Head of caudate nucleus (tissue), 42 donors: Measurements from ENCODE around the gene SLC25A38.

Experiments used
- DNase-seq, 42 donors: peaks; one replicate each; pipeline versions ENCODE4 v3.0.0 to v3.0.0-alpha.2; 2020 to 2021; ENCODE audit warnings: mixed read lengths in 7 of 42
- intact Hi-C: fragments of 100-400 bp; cut with DNase I; formaldehyde crosslinking; loops from one replicate; pipeline ENCODE4 v1.15.0; 2022

The SLC25A38 gene

DNA sequence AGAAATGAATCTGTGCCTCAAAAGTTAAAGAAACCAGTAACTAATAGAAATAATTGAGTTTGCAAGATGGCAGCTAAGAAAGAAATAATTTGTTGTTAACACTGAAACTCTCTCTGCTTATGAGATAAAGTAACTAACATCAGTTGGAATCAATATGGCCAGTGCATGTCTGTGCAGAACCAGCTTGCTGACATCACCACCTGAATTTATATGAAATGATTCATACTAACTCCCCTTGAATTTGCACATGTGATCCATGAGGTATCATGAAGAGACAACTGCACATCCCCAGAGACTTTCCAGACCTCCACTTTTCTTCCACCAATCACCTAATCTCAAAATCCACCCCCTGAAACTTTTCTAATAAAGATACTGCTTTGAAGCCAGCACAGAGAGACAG, 10.3 kb upstream of the SLC25A38 start:
- DNase-seq, result no peak
- intact Hi-C loops, result no loop called here

DNA sequence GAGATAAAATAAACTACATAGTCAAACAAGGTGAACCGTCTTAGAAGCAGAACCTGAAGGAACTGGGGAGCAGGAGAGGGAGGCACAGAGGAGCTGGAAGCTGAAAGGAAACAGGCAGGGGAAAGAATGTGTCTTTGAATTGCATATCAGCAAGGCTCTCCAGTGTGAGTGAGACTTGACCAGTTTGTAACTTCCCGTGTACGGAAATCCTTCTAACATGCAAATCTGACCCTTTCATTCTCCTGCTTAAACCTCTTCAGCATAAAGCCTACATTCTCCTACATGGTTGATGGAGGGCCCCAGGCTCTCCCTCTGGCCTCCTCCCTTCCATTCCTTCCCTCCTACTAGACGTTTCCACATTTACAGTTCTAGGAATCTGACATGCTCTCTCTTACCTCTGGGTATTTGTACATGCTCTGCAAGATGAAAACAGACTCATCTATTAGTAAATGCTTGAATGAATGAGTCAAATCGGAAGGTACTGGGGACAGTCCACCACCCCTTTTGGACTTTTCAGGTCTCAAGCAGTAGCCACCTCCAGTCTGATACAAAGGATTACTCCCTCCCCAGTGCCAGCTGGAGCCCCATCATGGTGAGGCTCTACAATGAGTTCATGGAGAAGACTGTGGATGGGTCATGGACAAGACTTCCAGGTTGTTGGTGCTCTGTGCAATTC, 6.1 kb upstream of the SLC25A38 start:
- intact Hi-C loops, result no loop called here

DNA sequence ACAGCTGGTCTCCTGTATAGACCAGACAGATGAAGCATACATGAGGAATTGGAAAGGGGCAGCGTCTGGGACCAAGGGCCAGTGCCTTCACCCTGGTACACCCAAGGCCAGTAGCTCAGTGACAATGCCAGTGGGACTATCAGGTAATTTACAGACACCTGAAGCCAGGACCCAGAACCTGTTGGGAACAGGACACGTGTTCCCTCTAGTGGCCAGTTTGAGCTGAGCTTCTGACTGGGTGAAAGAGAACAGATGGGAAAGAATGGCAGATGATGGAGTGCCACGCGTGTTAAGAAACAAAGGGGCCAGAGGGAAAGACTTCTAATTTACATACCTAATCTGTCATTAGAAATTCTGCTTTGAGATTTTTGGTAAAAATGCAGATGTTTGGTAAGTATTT, 5.1 kb upstream of the SLC25A38 start:
- peak in 29 of 42 donors; percentile 6 to 78 (median 24) for DNase-seq
- intact Hi-C loops, result no loop called here

More for the DNA sequence above, 6.1 kb upstream of the SLC25A38 start:
- DNase-seq, result no peak

DNA sequence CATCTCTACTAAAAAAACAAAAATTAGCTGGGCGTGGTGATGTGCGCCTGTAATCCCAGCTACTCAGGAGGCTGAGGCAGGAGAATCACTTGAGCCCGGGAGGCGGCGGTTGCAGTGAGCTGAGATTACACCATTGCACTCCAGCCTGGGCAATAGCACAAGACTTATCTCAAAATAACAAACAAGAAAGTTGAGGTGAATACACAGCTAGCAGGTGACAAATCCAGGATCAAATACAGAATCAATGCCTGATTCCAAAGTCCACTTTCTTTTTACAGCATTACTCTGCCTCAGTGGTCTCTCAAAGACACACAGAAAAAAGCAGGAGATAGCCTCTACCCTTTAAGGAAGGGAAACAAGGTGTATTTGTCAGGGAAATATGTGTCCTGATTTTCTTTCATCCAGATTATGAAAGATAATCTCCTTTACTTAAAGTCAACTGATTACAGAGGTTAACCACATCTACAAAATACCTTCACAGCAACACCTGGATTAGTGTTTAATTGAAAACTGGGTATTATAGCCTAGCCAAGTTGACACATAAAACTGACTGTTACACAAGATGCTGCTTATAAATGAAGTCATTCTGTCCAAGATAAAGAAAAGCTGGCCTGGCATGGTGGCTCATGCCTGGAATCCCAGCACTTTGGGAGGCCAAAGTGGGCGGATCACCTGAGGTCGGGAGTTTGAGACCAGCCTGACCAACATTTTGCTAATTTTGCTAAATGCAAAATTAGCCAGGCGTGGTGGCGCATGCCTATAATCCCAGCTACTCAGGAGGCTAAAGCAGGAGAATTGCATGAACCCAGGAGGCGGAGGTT, 4.0 kb upstream of the SLC25A38 start:
- DNase-seq, result no peak
- intact Hi-C loops, result no loop called here

DNA sequence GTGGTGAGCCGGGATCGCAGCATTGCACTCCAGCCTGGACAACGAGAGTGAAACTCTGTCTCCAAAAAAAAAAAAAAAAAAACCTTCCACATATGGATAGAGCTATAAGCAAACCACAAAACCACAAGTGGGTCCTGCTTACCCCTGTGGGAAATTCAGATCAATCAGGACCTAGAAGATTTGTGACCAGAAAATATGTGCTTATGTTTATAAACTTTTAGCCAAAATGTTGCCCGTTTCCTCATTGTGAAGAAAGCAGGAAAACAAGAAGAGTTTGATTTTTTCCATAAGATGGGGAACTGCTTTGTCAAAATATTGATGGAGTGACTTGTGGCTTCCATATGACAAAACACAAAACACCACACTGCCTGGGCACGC, 3.4 kb upstream of the SLC25A38 start:
- DNase-seq, result no peak
- intact Hi-C loops, result no loop called here

DNA sequence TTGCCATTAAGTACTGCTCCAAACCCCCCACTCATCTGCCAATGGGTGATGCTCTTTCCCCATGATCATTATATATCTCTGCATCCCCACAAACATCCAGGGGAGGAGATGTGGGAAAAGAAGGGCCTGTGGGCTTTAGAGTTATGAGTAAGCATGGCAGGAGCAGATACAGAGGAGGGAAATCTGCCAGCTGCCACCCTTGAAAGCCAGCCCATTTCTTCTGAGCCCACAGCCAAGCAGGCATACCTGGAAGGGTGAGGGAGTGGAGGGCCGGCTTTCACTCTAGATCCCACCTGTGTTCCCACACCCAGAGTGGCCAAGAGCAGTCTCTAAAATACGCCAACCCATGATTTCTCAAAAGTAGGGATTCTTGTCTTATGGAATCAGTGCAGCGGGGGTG, 1.7 kb upstream of the SLC25A38 start:
- intact Hi-C loops, result no loop called here
- peak in 1 of 42 donors; percentile 28 for DNase-seq

DNA sequence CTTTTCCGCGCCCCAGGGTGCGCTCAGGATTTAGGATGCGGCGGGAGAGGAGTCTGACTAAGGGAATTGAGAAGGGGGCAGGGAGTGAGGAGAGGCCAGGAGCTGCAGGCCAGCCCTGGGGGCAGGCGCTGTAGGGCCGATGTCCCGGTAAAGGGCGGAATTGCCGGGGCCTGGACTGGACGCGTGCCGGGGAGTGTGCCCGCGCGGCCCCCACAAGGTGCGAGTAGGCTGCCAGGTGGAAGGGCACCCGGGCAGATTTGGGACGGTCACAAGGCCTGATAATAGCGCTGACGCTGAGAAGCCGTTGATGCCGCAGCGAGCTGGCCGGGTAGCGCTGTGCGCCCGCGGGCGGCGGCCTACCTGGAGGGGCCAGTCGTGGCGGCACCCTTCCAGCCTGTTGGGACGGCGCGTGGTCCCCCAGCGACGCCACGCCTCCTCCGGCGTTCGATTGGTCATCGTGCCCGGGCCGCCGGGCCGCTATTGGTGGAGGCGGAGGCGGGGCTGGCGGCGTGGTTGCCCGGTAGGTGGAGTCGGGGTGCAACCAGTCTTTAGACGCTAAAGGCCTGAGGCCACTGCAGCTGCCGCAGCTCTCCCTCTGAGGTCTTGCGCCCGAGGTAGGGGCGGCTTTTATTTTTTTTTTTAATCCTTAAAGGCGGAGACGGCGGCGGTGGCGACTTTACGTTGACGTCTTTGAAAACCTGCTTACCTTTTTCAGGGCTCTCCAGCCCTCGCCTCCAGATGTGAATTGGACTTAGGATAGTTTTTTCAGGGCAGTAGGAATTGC, 903 bp downstream of the SLC25A38 start:
- intact Hi-C loops, result no loop called here
- peak; percentile 85 to 98 (median 96) for DNase-seq

DNA sequence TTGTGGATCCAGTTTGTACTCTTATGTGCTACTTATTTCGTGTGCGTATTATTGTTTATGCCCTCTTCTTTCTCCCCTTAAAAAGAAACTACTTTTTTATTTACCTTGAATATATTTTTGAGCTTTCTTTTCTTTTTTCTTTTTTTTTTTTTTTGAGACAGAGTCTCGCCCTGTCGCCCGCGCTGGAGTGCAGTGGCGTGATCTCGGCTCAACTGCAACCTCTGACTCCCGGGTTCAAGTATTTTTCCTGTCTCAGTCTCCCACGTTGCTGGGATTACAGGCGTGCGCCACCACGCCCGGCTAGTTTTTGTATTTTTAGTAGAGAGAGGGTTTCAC, 1.5 kb downstream of the SLC25A38 start:
- no peak for DNase-seq
- intact Hi-C loops, result no loop called here

DNA sequence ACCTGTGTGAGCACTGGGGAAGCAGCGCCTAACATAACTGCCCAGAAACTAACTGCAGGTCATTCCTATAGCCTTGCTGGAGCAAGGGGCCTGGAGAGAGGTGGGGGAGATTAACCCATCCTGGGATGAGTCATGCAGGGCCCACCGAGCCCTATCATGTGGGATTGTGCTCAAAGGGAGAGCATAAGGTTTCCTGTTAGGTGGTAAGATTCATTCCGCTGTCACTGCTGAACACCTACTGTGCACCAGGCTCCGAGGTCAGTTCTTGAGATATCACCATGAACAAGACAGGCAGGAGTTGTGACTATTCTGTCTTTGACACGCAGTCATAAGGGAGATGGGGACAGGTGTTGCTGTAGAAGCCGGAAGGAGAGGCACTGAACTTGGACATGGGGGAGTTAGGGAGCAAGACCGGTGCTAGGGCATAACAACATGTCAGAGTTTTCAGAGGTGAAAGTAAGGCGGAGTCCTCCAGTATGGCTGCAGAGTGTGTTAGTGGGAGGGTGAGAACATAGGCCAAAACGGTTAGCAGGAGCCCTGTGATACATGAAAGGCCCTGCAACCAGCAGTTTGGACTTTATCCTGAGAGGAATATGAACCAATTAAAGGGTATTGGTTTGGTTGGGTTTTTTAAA, 2.4 kb downstream of the SLC25A38 start:
- DNase-seq, result no peak
- intact Hi-C loops, result no loop called here

DNA sequence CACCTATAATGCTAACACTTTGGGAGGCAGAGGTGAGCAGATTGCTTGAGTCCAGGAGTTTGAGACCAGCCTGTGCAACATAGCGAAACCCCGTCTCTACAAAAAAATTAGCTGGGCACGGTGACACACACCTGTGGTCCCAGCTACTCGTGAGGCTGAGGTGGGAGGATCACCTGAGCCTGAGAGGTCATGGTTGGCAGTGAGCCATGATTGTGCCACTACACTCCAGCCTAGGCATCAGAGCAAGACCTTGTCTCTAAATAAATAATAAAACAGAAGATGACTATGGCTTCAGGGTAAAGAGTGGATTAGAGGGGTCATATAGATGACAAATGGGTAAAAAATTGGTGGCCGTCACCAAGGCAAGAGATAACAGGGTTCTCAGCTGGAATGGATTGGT, 3.1 kb downstream of the SLC25A38 start:
- intact Hi-C loops, result no loop called here
- no peak for DNase-seq

DNA sequence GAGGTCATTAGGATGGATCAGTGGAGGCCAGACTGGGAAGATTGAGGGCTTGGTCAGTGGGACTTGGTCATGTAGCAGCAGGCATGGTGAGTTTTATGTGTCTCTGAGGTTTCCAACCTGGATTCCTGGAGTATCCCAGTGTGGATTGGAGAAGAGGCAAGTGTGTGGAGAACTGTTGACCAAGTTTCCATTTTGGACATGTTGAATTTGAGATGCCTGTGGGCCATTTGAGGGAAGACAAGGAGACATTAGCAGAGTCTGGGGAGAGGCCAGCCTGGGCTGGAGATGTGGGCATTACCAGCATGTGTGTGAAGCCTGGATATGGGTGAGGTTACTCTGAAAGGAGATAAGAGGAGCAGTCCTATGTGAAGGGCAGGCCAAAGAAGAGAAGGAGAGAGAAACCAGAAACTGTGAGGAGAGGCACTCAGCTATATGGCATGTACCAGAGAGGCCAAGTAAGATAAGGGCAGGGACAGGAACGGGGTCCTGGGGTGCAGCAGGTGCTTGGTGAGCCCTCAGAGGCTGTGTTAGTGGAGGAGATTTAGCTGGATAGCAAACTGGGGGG, 4.3 kb downstream of the SLC25A38 start:
- DNase-seq, result no peak
- intact Hi-C loops, result no loop called here

DNA sequence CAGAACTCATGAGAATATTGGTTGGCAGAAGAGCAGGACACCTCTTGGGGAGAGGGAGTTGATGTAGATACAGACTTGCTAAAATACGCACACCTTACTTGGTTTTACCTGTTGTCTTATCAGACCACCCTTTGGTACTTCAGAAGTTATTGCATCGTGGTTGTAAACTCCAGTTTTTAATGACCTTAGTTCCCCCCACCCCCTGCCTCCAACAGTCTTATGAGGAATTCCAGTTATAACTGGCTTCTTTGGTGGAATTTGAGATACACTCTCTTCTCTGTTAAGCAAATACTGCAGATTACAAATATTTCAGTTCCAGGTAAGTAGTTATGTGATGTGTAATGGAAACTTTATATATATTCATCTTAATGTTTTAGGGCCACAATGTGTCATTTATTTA, 5.0 kb downstream of the SLC25A38 start:
- DNase-seq, result no peak
- intact Hi-C loops, result no loop called here

DNA sequence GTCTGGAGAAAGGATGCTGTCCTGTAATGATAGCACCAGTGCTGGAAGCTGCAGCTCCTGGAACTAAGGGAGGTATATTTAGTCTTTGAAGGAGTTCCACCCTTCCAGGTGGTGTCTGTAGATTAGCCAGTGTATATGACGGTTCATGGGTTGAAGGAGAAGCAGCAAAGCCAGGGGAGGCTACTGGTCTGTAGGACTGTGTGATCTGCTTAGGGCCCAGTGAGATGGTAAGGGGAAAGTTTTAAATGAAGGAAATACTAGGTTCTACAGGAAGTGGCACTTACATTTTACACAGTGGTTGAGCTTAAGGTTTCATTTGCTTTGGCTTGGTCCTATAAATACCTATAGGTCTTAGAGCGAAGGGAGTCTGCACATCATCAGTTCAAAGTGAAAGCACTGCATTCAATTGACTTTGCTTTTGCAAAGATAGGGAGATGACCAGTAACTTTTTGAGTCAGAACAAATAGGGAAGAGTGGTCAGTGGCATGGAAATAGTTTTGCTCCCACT, 5.6 kb downstream of the SLC25A38 start:
- intact Hi-C loops, result no loop called here

DNA sequence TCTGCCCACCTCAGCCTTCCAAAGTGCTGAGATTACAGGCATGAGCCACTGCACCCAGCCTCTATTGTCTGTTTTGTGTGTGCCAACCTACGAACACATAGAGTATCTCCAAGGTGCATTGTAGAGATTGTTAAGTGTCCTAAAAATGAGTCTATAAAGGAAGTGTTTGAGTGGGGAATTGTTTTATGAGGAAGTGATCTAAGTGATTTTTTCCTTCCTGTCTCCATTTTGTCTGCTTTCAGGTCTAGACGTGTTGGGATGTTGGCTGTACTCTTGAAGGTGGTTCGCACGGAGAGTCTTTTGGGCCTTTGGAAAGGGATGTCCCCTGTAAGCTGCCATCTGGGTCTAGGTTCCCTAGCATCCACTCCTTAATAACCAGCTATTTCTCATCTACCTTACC, 7.0 kb downstream of the SLC25A38 start:
- no peak for DNase-seq
- intact Hi-C loops, result no loop called here

More for the DNA sequence above, 5.6 kb downstream of the SLC25A38 start:
- no peak for DNase-seq

DNA sequence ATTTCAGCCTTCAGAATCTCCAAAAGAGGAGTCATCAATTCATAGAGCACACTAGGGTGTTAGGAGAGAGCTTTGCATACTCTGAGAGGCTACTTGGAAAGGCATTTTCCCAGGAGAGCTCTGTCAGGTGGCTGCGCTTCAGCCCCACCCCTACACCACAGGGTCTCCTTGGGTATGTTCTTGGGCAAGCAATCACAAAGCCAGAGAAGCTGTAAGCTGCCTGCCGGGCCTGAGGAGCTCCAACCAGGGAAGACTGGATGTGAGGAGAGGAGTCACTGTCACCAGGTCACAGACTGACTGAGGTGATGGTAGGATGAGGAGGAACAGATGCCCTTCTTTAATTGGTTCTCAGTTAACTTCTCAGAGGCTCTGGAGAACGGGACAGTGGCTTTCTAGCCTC, 13.5 kb downstream of the SLC25A38 start:
- intact Hi-C loops, result no loop called here
- no peak for DNase-seq

DNA sequence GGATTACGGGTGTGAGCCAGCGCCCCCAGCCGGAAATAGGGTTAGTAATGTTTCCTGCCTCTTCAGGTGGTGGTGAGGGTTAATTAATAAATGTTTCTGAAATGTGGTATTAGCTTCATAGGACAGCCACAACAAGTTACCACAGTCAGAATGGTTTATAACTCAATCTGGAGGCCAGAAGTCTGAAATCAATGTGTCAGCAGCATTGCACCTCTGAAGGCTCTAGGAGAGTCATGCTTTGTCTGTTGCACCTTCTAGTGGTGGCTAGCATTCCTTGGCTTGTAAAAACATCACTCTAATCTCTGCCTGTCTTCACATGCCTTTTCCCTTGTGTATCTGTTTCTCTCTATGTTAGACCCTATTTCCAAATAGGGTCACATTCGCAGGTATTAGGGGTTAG, 15.5 kb downstream of the SLC25A38 start:
- no peak for DNase-seq
- intact Hi-C loops, result no loop called here

DNA sequence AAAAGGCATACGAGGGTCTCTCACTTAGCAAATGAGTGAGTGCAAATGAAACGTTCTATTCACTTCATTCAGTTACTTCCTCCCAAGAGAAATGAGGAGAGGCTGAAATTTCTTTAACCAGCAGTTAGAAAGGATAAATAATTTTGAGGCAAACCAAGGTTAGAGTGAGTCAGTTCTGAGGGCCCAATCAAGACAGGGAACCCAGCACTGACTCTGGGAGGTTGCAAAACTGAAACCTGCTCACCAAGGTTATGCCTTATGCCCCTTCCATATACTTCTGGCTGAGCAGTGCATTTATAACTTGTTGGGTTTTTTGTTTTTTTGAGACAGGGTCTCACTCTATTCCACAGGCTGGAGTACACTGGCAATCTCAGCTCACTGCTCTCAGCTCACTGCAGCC, 18.8 kb downstream of the SLC25A38 start:
- intact Hi-C loops, result no loop called here

DNA sequence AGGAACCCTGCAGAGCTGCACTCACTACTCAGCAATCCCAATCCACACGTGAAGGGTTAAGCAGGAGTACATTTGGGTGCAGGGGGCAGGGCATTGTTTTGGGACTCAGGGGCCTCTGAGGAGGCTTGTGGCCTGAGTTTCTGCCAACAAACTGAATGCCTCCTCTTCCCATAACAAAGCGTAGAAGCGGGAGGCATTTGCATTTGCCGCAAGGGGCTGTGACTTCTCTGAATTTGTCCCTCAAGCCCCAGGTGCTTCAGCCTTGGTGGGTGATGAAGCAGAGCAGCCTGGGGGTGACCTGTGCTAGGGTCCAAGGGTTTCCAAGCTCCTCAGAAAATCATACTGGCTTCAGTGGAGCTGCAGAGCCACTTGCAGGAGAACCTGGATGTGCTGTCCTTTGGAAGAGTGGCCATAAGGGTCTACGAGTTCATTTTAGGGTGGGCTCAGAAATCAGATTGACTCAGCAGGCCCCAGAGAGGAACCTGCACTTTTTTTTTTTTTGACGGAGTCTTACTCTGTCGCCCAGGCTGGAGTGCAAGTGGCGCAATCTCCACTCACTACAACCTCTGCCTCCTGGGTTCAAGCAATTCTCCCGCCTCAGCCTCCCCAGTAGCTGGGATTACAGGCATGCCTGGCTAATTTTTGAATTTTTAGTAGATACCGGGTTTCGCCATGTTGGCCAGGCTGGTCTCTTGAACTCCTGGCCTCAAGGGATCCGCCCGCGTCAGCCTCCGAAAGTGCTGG, 21.9 kb downstream of the SLC25A38 start:
- no peak for DNase-seq

More for the DNA sequence above, 18.8 kb downstream of the SLC25A38 start:
- no peak for DNase-seq

More for the DNA sequence above, 21.9 kb downstream of the SLC25A38 start:
- intact Hi-C loops, result no loop called here
